ENCODE data around the gene PTPN5.

DNA sequence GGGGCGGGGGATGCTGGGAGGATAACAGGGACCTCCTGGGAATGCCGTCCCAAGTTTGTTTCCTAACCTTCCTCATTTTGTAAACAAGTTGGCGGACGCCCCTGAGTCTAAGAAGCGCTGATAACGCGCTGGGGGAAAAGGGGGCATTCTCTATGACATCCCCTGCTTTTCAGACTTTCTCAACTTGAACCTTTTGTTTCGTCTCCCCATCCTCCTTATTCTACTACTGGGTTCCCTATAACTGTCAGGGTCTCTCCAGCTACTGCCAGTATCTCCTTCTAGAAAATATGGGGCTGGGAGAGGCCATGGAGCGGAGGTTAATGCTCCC is 92.4 kb downstream of the PTPN5 start:
- TF ChIP-seq CTCF (IDR thresholded peaks at IDR 0.05 in 2 of 3, conservative IDR thresholded peaks at IDR 0.05 in 1 of 3; ENCODE audit: borderline replicate concordance in 1 of 3, insufficient read depth in 1 of 3, low read depth in 2 of 3, low read length in 2 of 3) (no peak), ZNF274 (IDR thresholded peaks at IDR 0.05; ENCODE audit: low read depth, low read length) (no peak), ELF1 (IDR thresholded peaks at IDR 0.05; ENCODE audit: borderline replicate concordance, low read depth) (no peak), CEBPB (IDR thresholded peaks at IDR 0.05; ENCODE audit: low read depth) (no peak)
